PFSK-1 (cell line): ENCODE measurements around the gene AKAP5.
A peak's percentile ranks its signal among the peaks of the same experiment; 100 is the strongest.

Source experiments
- FOXP2 ChIP-seq: optimal IDR thresholded peaks from 2 replicates; pipeline ENCODE3; 2011; ENCODE audit warnings: borderline replicate concordance, control low read depth, inconsistent platforms; ENCODE audit not compliant: insufficient read depth; ENCODE audit errors: extremely low read length, extremely low read depth
- POLR2AphosphoS5 ChIP-seq: IDR thresholded peaks from 2 replicates; pipeline ENCODE4 v1.6.1; 2012; ENCODE audit warnings: low read depth, mild to moderate bottlenecking, control low read depth, low read length, moderate library complexity
- REST ChIP-seq, 2 experiments: IDR thresholded peaks; 2 replicates each; pipeline versions ENCODE4 v1.6.1 to v1.8.0; 2011 to 2012; ENCODE audit warnings: low read depth in 2 of 2, low read length in 2 of 2, control low read depth in 1 of 2, inconsistent platforms in 1 of 2, mild to moderate bottlenecking in 1 of 2, moderate library complexity in 1 of 2; ENCODE audit not compliant: insufficient read depth in 1 of 2
- SIN3A ChIP-seq: IDR thresholded peaks from 2 replicates; pipeline ENCODE4 v1.6.1; 2012; ENCODE audit warnings: mild to moderate bottlenecking, low read length, moderate library complexity, borderline replicate concordance; ENCODE audit not compliant: insufficient read depth
- TAF1 ChIP-seq: IDR thresholded peaks from 2 replicates; pipeline ENCODE4 v1.6.1; 2012; ENCODE audit warnings: low read length, control low read depth, borderline replicate concordance; ENCODE audit not compliant: insufficient read depth

Gene AKAP5

DNA sequence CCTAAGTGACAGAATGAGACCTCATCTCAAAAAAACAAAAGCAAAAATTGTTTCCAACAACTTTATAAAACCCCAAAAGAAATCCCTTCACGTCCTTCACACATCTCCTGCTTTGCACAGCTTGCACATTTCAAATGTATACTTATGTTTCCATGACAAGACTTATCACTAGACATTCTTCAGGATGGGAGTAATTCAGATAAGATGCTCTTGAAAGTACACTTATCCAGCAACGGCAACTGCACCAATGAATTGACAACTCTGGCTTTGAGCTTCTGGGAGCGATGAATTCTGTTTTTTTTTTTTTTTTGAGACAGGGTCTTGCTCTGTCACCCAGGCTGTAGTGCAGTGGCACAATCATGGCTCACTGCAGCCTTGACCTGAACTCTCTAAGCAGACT lies 30.8 kb upstream of the AKAP5 start:
- no peak for TF ChIP-seq SIN3A
- TF ChIP-seq POLR2AphosphoS5: no peak
- no peak for TF ChIP-seq FOXP2
- TF ChIP-seq TAF1: no peak
- no peak for TF ChIP-seq REST (IDR thresholded peaks at IDR 0.05; ENCODE audit: insufficient read depth in 1 of 2, low read depth in 2 of 2, low read length in 2 of 2)

DNA sequence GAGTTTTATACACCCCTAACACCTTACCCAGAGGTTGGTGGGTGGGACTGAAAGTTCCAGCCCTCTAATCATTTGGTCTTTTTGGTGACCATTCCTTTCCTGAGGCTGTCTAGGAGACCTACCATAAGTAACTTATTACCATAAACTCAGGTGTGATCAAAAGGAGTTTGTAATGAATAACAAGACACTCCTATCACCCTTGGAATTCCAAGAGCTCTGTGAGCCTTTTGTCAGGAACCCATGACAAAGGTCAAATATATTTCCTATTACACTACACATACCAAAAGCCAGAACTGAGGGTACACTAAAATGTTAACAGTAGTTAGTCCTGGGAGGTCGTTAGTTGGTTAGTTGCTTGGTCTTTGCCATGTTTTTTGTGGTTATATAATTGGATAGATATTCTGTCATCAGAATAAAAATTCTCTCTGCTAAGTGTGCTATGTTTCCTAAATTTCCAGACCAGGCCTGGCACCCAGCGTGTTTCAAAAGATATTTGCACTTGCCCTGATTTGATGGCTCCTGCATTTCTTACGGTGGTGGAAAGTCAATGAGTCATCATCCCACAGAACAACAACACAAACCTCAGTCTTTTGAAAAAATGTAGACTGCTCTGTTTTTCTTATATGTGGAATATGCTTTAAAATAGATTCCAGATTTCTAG lies 27.0 kb upstream of the AKAP5 start:
- TF ChIP-seq REST (IDR thresholded peaks at IDR 0.05; ENCODE audit: insufficient read depth in 1 of 2, low read depth in 2 of 2, low read length in 2 of 2) (no peak), FOXP2 (no peak), POLR2AphosphoS5 (no peak), TAF1 (no peak), SIN3A (no peak)

DNA sequence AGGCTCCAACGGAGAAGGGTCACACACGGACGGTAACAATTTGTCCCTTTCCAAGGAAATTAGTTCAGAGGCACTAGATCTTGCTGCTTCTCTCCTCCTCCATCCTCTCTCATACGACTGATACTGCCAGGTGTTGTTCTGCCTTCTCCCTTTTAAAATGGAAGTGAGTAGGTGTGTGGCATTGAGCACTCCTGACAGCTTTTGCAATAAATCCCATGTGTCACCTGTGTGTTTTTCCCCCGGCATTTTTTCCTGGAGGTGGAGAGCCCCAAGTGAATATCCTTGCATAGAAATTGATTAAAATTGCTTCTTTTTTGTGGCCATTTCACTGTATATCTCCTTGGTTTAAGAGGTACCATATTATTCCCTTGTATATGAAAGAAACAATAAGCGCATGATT lies 26.2 kb upstream of the AKAP5 start:
- no peak for TF ChIP-seq TAF1

- TF ChIP-seq FOXP2 (no peak), TAF1 (no peak), REST (IDR thresholded peaks at IDR 0.05; ENCODE audit: insufficient read depth in 1 of 2, low read depth in 2 of 2, low read length in 2 of 2) (no peak), SIN3A (no peak)
Observed at GRCh38 chr14:64440494-64440893, 24.8 kb upstream of the AKAP5 start.

DNA sequence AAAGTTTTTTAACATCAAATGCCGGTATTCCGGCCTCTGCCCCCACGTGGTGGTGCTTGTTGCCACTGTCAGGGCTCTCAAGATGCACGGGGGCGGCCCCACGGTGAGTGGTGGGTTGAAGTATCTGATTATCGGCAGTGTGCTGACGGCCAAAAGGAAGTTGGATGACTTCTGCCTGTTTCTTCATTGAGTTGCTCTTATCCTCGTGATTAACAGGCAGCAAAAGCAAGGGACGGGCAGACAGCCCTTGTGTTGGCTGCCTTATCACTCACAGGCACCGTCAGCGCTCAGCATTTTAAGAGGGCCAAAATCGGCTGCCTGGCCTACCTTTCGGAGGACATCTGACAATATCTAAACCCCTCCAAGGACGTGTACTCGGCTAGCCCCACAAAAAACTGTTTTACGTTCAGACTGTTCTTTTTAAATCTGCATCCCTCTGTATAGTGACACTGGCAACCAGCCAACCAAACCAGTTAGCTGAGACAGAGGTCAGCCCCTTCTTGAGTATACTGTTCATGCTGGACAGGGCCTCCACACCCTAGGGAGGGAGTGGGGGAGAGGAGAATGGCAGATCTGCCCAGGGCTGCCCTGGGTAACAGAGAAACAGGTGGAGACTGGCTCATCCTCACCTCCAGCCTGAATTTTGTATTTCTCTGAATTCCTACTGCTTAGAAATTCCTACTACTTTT lies 22.9 kb upstream of the AKAP5 start:
- TF ChIP-seq POLR2AphosphoS5 (no peak), REST (IDR thresholded peaks at IDR 0.05; ENCODE audit: insufficient read depth in 1 of 2, low read depth in 2 of 2, low read length in 2 of 2) (peak in 1 of 2 experiments; percentile 36; a peak in 1 of 4 replicates)
